ENCODE results near the gene DDI2. TPM values are rescaled to one million over a fixed set of nuclear protein-coding genes. Genes with fewer than 3 reads are reported as not detected.

Gene DDI2
- total and polyA plus RNA-seq, 4 donors = 7.2 to 94.3 (median 24.2) TPM

DNA sequence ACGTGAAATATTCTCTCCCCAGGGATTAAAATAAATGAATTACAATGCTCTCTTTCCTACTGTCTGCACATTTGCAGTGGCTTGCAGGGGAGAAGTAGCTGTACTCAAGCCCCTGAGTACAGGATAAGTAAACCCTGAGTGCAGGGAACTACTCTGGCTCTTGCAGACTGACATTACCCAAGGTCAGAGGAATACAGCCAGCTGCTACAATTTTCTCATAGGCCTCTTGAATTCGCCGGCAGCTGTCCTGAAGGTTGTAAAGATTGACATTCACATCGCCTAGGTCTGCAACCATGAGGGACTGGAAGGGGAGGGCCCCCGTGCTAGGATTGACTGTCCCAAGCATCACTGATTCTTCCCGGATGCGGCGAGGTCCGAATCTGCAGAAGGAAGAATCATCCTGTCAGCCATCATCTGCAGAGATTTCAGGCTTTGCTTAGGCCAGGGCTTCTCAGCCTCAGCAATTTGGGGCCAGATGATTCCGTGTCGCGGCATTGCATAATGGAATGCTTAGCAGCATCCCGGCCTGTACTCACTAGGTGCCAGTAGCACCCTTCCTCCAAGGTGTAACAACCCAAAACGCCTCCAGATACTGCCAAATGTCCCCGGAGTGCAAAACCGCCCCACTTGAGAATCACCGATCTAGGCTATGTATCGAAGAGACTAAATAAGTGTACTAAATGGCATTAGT lies 34.1 kb upstream of the DDI2 start:
- Histone ChIP-seq H3K4me1 (ENCODE audit: control insufficient read depth in 5 of 5, insufficient read depth in 5 of 5, low read length in 5 of 5) (peaks cover 0 to 11% (median 0%) of the 10 kb centered on the region in 5 donors), H3K9me3 (ENCODE audit: control insufficient read depth in 4 of 4, insufficient read depth in 3 of 4, low read length in 3 of 4) (peaks cover 0 to 4% (median 0%) of the 10 kb centered on the region in 4 donors), H3K9ac (ENCODE audit: insufficient read depth in 1 of 2, low read length in 2 of 2) (no peak overlapping the region), H3K4me3 (no peak overlapping the region), H3K27ac (ENCODE audit: low read depth in 1 of 2, low read length in 1 of 2) (no peak overlapping the region), H3K36me3 (ENCODE audit: control insufficient read depth in 4 of 4, insufficient read depth in 4 of 4, low read length in 4 of 4) (no peaks in the 10 kb centered on the region), H3K27me3 (ENCODE audit: control insufficient read depth in 3 of 3, insufficient read depth in 3 of 3, low read length in 2 of 3) (no peaks in the 10 kb centered on the region)
- DNase-seq (no peak), ATAC-seq (ENCODE audit: insufficient read depth, low FRiP score) (no peak)
- TF ChIP-seq CTCF (IDR thresholded peaks at IDR 0.05; ENCODE audit: control extremely low read depth, extremely low read depth) = no peak
- 90 to 94% methylated on average over 18 of the region's 18 CpGs for WGBS, 2 donors

DNA sequence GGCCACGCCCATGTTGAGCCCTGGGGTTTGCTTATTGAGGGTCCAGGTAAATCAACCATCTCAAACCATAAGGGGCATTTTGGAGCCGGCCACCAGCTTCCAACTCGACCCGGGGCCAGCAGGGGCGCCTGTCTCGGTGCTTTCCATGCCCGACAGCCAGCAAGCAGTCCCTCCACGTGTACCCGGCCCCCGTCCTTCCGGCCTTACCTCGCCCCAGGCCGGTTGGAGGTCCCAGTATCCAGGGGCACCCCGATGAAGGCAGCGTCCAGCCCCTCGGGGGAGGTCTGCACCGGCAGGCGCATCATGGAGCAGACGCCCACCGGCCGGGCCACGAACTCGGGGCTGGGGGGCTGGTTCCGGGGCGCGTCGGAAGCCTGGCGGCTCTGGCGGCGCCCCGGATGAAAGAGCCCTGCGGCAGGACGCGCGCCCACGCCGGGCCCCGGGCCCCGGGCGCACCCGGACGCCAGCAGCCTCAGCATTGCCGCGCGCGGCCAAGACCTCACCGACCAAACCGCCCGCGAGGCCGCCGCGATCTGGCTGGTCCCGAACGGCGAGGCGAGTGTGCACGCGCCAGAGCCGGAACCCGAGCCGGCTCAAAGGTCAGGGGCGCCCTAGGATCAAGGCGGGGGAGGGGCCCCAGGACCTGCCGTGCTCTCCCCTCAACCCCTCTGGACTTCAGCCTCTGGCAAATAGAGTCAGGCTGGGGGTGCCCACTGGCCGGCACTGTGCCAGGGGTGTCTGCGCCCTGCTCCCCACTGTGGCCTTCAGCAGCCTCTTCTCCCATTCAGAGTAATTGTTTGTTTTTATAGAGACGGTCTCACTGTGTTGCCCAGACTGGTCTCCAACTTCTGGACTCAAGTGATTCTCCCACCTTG lies 32.5 kb upstream of the DDI2 start, which contains the start of gene AGMAT:
AGMAT (minus strand) TSS at position 563 of the 875 bp plus-strand sequence; CDS start at position 479, 84 bp downstream.
- Histone ChIP-seq H3K36me3 (ENCODE audit: control insufficient read depth in 4 of 4, insufficient read depth in 4 of 4, low read length in 4 of 4) (no peaks in the 10 kb centered on the region), H3K4me3 (peak within 1 kb of the TSS; percentile 1), H3K27ac (ENCODE audit: low read depth in 1 of 2, low read length in 1 of 2) (no peak within 1 kb of the TSS), H3K27me3 (ENCODE audit: control insufficient read depth in 3 of 3, insufficient read depth in 3 of 3, low read length in 2 of 3) (no peaks in the 10 kb centered on the region), H3K9me3 (ENCODE audit: control insufficient read depth in 4 of 4, insufficient read depth in 3 of 4, low read length in 3 of 4) (peaks cover 0 to 4% (median 0%) of the 10 kb centered on the region in 4 donors), H3K9ac (ENCODE audit: insufficient read depth in 1 of 2, low read length in 2 of 2) (no peak within 1 kb of the TSS), H3K4me1 (ENCODE audit: control insufficient read depth in 5 of 5, insufficient read depth in 5 of 5, low read length in 5 of 5) (peaks cover 0 to 6% (median 0%) of the 10 kb centered on the region in 5 donors)
- DNase-seq (peak; percentile 26 to 53 (median 51)), ATAC-seq (ENCODE audit: insufficient read depth, low FRiP score) (no peak)
- WGBS, 2 donors = 3 to 4% methylated on average over 42 to 68 of the region's 68 CpGs
- no peak for TF ChIP-seq CTCF (IDR thresholded peaks at IDR 0.05; ENCODE audit: control extremely low read depth, extremely low read depth)

DNA sequence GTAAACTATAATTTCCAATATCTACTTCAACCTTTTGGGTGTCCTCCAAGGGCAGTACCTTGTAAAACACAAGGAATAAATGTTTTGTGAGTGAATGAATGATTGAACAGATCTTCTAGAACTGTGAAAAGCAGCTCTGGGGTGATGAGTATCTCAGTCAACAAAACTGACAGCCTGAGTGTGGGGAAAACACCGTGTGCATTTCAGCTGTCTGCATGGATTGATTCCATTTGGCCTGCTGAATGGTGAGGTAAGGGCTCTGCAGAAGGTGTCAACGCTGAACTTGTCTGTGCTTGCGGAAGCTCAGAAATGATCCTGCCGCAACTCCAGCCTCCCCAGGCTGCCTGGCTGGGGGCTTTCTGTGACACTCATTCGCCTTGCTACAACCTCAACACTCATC lies 25.0 kb upstream of the DDI2 start:
- no peak for ATAC-seq (ENCODE audit: insufficient read depth, low FRiP score)

More for the DNA sequence above, 25.0 kb upstream of the DDI2 start:
- Histone ChIP-seq H3K9me3 (ENCODE audit: control insufficient read depth in 4 of 4, insufficient read depth in 3 of 4, low read length in 3 of 4) (peaks cover 0 to 4% (median 0%) of the 10 kb centered on the region in 4 donors), H3K27ac (ENCODE audit: low read depth in 1 of 2, low read length in 1 of 2) (no peak overlapping the region), H3K4me3 (no peak overlapping the region), H3K9ac (ENCODE audit: insufficient read depth in 1 of 2, low read length in 2 of 2) (no peak overlapping the region), H3K36me3 (ENCODE audit: control insufficient read depth in 4 of 4, insufficient read depth in 4 of 4, low read length in 4 of 4) (no peaks in the 10 kb centered on the region), H3K4me1 (ENCODE audit: control insufficient read depth in 5 of 5, insufficient read depth in 5 of 5, low read length in 5 of 5) (no peaks in the 10 kb centered on the region), H3K27me3 (ENCODE audit: control insufficient read depth in 3 of 3, insufficient read depth in 3 of 3, low read length in 2 of 3) (no peaks in the 10 kb centered on the region)
- WGBS, 2 donors = 84 to 91% methylated on average over 5 of the region's 5 CpGs
- TF ChIP-seq CTCF (IDR thresholded peaks at IDR 0.05; ENCODE audit: control extremely low read depth, extremely low read depth) = no peak
- no peak for DNase-seq
